NB4 (cell line): Measurements from ENCODE around the gene MAPKAPK3.

Experiments
- DNase-seq: peaks from one replicate; pipeline ENCODE4 v3.0.0; 2010; ENCODE audit warnings: low read depth
- H3K4me3 ChIP-seq: one replicate; pipeline ENCODE4 v1.5.1; 2011; ENCODE audit warnings: mild to moderate bottlenecking, low read depth, low read length, moderate library complexity
- CTCF ChIP-seq: IDR thresholded peaks from one replicate; pipeline ENCODE4 v1.5.1; 2012; ENCODE audit warnings: low read depth, low read length
- MAX ChIP-seq: IDR thresholded peaks from 2 replicates; pipeline ENCODE4 v1.6.1; 2011; ENCODE audit warnings: low read depth, low read length
- MYC ChIP-seq: IDR thresholded peaks from 2 replicates; pipeline ENCODE4 v1.6.1; 2011; ENCODE audit warnings: low read depth, low read length
- POLR2A ChIP-seq: IDR thresholded peaks from 2 replicates; pipeline ENCODE4 v1.6.1; 2011; ENCODE audit warnings: mild to moderate bottlenecking; ENCODE audit not compliant: insufficient read length; ENCODE audit errors: extremely low read depth

MAPKAPK3 gene

GRCh38 chr3:50612970-50613846, 3.7 kb upstream of the MAPKAPK3 start:
- TF ChIP-seq CTCF: no peak
- no peak for TF ChIP-seq MAX
- TF ChIP-seq MYC: no peak
- TF ChIP-seq POLR2A: no peak
- H3K4me3 ChIP-seq: no peak overlapping the region
- no peak for DNase-seq

GRCh38 chr3:50615190-50615589, 1.8 kb upstream of the MAPKAPK3 start:
- no peak overlapping the region for H3K4me3 ChIP-seq
- no peak for DNase-seq
- TF ChIP-seq POLR2A (no peak), MAX (peak; percentile 44; the same call in 1 of the 2 replicates), CTCF (no peak), MYC (no peak)

- peak overlapping the region; percentile 64 for H3K4me3 ChIP-seq
- peak; percentile 95 for DNase-seq
- TF ChIP-seq MYC (peak; percentile 11; the same call in 1 of the 2 replicates), CTCF (peak; percentile 99), MAX (peak; percentile 42; the same call in 1 of the 2 replicates), POLR2A (no peak)
Measured at GRCh38 chr3:50616003-50616769, 765 bp upstream of the MAPKAPK3 start.

GRCh38 chr3:50616770-50617095, 218 bp upstream of the MAPKAPK3 start:
- peak; percentile 95 for DNase-seq
- TF ChIP-seq MYC (peak; percentile 31; the same call in 1 of the 2 replicates), POLR2A (peak; percentile 11), MAX (no peak; the same call in none of the 2 replicates), CTCF (no peak)
- peak overlapping the region; percentile 64 for H3K4me3 ChIP-seq

GRCh38 chr3:50617911-50618481, 1.0 kb downstream of the MAPKAPK3 start:
- H3K4me3 ChIP-seq: peak overlapping the region; percentile 100
- peak; percentile 55 for DNase-seq
- TF ChIP-seq MAX: peak; percentile 12; the same call in 1 of the 2 replicates
- peak; percentile 3 for TF ChIP-seq POLR2A
- no peak for TF ChIP-seq CTCF
